Measurements from ENCODE around the gene DSN1. TPM values are rescaled to one million over a fixed set of nuclear protein-coding genes. Genes with fewer than 3 reads are reported as not detected.
A peak's percentile ranks its signal among the peaks of the same experiment; 100 is the strongest.

The DSN1 gene
- total RNA-seq, 1 donor from 2014 or later = 18.7 TPM

DNA sequence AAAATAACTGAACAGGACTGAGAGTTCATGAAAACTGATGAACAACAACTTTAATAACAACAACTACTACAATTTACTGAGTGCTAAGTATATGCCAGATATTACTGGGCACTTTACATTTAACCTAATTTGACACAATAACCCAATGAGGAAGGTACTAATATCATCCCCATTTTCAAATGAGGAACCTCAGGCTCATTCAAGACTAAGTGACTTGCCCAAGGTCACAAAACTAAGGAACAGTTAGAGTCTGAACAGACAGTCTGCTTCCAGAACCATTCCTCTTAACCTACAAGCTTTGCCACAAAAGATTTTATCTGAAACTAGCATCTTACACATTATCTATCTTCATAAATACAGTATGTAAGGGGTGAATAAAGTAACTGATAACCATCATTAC, 17.1 kb downstream of the DSN1 start:
- no peak for DNase-seq (ENCODE audit: low read depth in 2 of 2)

DNA sequence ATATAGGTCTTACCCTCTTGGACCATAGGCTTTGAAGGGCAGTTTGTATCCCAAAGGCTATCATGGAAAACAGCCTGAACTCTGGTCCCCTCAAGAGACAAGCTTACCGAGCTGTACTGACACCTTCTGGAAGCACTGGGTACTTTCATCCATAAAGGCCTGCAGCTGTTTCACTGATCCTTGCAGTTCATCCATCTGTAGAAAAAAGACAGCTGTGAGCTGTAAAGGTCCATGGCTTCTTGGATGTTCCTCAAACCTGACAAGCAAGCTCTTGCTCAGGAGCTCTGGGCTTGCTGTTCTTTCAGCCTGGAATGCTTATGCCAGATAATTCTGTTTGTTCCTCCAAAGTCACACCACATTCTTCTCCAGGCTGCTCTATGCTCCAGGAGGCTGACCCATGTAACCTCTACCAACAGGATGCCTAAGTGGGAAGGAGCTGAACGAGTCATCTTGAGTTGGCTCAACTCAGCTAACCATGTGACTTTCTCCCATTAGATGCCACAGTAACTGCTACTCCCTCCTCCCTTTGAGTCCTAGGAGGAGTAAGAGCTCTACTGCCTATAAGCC, 18.8 kb downstream of the DSN1 start:
- DNase-seq (ENCODE audit: low read depth in 2 of 2) = peak; percentile 81 to 85

GRCh38 chr20:36752582-36752981, 21.0 kb downstream of the DSN1 start:
- DNase-seq (ENCODE audit: low read depth in 2 of 2) = no peak

DNA sequence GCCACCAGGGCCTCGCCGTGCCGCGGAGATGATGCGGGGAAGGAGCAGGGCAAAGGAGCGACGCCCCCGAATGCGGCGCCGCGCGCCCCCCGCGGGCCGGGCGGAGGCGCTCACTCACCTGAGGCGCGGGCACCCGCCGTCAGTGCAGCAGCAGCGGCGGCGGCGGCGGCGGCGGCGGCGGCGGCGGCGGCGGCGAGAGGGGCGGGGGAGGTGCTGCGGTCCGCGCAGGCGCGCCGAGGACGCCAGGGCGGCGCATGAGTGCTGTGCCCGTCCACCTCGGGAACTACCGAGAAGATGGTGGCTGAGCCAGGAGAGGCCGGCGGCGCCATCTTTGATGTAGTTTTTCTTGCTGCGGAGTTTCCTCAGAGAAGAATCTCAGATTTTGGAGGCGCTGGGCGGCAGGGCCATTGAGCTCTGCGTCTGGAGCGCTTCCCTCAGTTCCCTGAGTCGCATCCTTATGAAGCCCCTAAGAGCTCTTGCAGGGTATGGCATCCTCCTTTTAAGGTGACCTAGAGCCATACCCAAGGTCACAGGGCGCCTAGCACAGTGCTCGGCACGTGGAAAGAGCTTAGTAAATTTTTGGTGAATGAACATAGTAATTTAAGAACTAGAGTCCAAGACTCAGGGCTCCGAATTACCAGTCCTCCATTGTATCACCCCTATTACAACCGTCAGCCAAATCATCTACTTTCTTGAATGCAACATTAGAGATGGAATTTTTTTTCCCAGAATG, 27.5 kb downstream of the DSN1 start, which contains the start of gene NDRG3:
TSS of gene NDRG3 (minus strand) at position 164 of the 733 bp plus-strand sequence. CDS start 24,355 bp downstream, outside the sequence.
- DNase-seq (ENCODE audit: low read depth in 2 of 2) = peak; percentile 81 to 94

DNA sequence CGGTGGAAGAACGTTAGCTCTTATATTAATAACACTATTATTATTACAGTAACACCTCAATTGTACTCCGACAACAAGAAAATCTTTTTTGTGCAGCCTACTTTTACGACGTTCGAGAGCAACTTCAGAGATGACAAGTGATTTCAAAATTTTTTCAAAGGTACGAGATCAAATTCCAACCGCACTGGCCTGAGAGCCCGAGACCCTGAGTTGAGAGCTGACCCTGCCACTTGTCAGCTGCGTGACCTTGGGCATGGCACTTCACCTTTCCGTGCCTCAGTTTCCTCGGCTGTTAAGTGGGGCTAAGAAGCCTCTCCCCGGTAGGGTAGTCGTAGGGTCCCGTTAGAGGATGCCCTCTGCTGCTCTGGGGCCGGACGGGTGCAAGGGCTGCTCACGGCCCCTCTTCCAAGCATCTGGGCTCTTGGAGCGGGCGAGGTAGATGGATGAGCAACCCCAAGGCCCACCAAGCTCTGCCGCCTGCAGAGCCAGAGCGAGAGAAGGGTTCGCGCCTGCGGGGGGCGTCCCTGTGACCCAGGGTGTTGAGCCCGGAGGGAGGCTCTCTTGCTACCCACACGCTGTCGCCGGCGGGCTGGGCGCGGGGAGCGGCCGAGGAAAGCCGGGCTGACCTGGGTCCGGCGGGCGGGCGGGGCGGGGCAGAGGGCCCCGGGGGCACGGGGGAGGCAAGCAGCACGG, 28.2 kb downstream of the DSN1 start:
- DNase-seq (ENCODE audit: low read depth in 2 of 2) = peak in 1 of 2 donors; percentile 23

DNA sequence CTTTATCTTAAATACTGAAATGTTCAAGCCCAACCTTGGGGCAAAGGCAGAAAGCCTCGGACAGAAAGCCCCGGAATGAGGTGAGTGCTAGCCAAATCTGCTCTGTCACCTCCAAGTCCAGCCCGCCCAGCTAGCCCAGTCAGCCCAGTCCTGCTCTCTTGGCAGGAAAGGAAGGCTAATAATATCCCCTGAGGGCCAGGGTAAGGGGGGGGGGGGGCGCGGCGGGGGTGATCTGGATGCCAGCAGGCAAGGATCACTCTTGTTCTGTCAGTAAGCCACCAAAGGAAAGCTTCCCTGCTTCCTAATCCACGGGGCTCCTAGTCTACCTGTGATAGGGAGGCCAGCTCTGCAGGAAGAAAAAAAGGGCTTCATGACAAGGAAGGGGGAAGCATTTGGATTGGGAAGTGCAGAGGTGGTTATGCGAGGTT, 28.8 kb downstream of the DSN1 start:
- peak in 1 of 2 donors; percentile 15 for DNase-seq (ENCODE audit: low read depth in 2 of 2)

- no peak for DNase-seq (ENCODE audit: low read depth in 2 of 2)
These were observed 29.3 kb downstream of the DSN1 start for GRCh38 chr20:36744243-36744642.

DNA sequence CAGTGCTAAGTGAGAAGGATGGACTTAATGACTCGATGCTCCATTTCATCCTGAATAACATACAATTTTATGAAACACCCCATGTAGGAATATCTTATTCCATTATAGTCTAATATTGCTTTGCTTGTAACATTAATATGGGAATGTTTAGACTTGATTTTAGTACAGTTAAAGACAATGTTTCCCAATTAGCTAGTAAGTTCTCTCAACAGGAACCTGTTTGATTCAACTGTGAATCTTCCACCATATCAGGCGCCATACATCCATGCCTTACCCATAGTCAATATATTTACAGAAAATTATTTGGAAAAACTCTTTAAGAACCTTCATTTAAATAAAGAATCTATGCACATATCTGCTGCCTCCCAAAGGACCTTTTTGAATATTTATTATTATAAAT, 31.0 kb downstream of the DSN1 start:
- no peak for DNase-seq (ENCODE audit: low read depth in 2 of 2)

GRCh38 chr20:36741072-36741471, 32.5 kb downstream of the DSN1 start:
- DNase-seq (ENCODE audit: low read depth in 2 of 2) = no peak

DNA sequence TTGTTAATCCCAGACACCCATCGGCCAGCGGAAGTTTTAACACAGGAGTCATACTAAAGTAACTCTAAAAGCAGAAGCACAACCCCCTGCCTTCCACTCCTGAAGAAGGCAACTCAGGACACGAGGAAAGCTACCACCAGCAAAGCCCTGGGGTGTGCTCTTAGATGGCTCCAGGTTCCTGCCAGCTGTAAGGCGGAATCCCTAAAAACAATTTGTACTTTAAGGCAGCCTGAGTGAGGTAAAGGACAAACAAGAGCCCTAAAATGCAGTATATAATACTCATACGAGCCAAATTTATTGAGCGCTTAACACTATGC, 36.4 kb downstream of the DSN1 start:
- DNase-seq (ENCODE audit: low read depth in 2 of 2) = no peak

GRCh38 chr20:36736451-36737182, 36.9 kb downstream of the DSN1 start:
- DNase-seq (ENCODE audit: low read depth in 2 of 2) = no peak

- DNase-seq (ENCODE audit: low read depth in 2 of 2) = no peak
These were observed 41.1 kb downstream of the DSN1 start for GRCh38 chr20:36732456-36732855.

GRCh38 chr20:36728986-36729385, 44.6 kb downstream of the DSN1 start:
- peak in 1 of 2 donors; percentile 17 for DNase-seq (ENCODE audit: low read depth in 2 of 2)

DNA sequence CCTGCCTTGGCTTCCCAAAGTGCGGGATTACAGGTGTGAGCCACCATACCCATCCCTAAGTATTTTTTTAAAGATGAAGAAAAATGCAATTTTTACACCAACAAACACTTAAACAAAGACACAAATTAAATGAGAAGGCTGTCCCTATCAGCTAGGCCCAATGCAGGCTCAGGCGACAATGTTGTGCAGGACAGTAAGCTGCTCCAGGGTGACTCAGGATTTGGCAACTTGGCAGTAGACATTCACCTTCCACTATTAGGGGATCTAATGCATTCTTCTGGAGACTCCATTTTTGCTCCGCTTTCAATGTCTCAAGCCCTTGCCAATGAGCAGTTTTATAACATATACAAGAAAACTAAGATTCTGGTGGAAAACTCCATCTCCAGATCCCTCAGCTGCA, 47.4 kb downstream of the DSN1 start:
- no peak for DNase-seq (ENCODE audit: low read depth in 2 of 2)

DNA sequence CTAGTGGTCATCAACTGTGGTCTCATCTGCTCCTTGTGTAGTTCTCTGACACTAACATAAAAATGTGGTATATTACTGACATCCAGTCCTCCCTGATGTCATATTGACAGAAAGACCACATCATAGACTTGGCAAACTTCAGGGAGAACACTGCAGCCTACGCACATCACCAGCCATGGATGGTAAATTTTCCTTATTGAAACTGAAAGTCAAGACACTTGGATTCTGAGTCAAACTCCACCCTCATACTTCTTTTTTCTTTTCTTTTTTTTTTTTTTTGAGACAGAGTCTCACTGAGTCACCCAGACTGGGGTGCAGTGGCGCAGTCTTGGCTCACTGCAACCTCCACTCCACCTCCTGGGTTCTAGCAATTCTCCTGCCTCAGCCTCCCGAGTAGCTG, 53.1 kb downstream of the DSN1 start:
- no peak for DNase-seq (ENCODE audit: low read depth in 2 of 2)

- peak; percentile 17 to 38 for DNase-seq (ENCODE audit: low read depth in 2 of 2)
These were observed 55.9 kb downstream of the DSN1 start for GRCh38 chr20:36717657-36718056.

GRCh38 chr20:36717021-36717420, 56.5 kb downstream of the DSN1 start:
- DNase-seq (ENCODE audit: low read depth in 2 of 2) = no peak

GRCh38 chr20:36712775-36713174, 60.8 kb downstream of the DSN1 start:
- DNase-seq (ENCODE audit: low read depth in 2 of 2) = no peak

DNA sequence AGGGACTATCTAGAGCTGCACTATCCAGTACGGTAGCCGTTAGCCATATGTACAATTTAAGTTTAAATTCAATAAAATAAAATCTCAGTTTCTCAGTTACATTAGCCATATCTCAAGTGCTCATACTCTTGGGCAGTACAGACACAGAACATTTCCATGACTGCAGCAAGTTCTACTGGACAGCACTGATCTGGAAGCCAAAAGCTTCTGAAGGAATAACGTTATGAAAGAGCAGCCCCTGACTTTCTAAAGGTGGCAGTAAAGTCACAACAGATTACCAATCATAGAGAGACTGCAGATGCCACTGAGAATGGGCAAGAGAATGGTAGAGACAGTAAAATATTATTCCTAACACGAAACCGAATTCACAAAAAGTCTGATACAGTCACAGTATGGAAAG, 64.4 kb downstream of the DSN1 start:
- no peak for DNase-seq (ENCODE audit: low read depth in 2 of 2)

- DNase-seq (ENCODE audit: low read depth in 2 of 2) = no peak
These were observed 70.0 kb downstream of the DSN1 start for GRCh38 chr20:36703530-36703929.

Measured in dermis microvascular lymphatic vessel endothelial cell (primary cell).